Measurements from ENCODE around the gene RYR1. TPM values are rescaled to one million over a fixed set of nuclear protein-coding genes. Genes with fewer than 3 reads are reported as not detected.

RYR1 gene
- total RNA-seq, 1 donor from 2014 or later: 0.12 TPM

- DNase-seq (ENCODE audit: low read depth): no peak
- no peak for TF ChIP-seq CTCF (conservative IDR thresholded peaks at IDR 0.05; ENCODE audit: low read depth, low read length)
Observed at GRCh38 chr19:38528213-38528755, 94.8 kb downstream of the RYR1 start.

GRCh38 chr19:38528931-38529330 lies 95.4 kb downstream of the RYR1 start:
- no peak overlapping the region for H3K4me3 ChIP-seq (ENCODE audit: low read depth, low read length)
- no peak for DNase-seq (ENCODE audit: low read depth)
- no peak for TF ChIP-seq CTCF (conservative IDR thresholded peaks at IDR 0.05; ENCODE audit: low read depth, low read length)

More at GRCh38 chr19:38528213-38528755, 94.8 kb downstream of the RYR1 start:
- no peak overlapping the region for H3K4me3 ChIP-seq (ENCODE audit: low read depth, low read length)

DNA sequence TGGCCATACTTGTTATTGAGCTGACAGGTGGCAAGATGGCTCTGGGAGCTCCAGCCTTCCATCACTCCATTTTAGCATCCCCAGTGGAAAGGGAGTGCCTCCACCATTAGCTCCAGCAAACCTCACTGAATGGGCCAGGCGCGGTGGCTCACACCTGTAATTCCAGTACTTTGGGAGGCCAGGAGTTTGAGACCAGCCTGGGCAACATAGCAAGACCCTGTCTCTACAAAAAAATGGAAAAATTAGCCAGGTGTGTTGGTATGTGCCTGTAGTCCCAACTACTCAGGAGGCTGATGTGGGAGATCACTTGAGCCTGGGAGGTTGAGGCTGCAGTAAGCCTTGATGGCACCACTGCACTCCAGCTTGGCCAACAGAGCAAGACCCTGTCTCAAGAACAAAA lies 98.0 kb downstream of the RYR1 start:
- no peak for TF ChIP-seq CTCF (conservative IDR thresholded peaks at IDR 0.05; ENCODE audit: low read depth, low read length)

DNA sequence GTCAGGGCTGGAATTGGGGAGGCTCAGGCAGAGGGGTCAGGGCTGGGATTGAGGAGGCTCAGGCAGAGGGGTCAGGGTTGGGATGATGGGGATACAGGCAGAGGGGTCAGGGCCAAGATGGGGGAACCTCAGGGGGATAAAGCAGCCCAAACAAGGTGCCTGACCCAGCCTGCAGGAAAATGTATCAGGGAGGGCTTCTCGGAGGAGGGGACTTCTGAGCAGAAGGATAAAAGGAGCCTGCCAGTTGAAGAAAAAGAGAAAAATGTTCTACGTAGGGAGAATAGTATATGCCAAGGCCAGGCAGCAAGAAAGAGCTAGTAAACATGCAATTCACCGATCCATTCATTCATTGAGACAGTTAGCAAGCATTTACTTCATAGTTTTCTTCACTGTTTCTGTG lies 99.4 kb downstream of the RYR1 start:
- H3K4me3 ChIP-seq (ENCODE audit: low read depth, low read length): no peak overlapping the region
- TF ChIP-seq CTCF (conservative IDR thresholded peaks at IDR 0.05; ENCODE audit: low read depth, low read length): no peak

More for the DNA sequence above, 98.0 kb downstream of the RYR1 start:
- no peak for DNase-seq (ENCODE audit: low read depth)
- no peak overlapping the region for H3K4me3 ChIP-seq (ENCODE audit: low read depth, low read length)

GRCh38 chr19:38534574-38534973 lies 101.1 kb downstream of the RYR1 start:
- no peak for TF ChIP-seq CTCF (conservative IDR thresholded peaks at IDR 0.05; ENCODE audit: low read depth, low read length)
- no peak for DNase-seq (ENCODE audit: low read depth)
- no peak overlapping the region for H3K4me3 ChIP-seq (ENCODE audit: low read depth, low read length)

More for the DNA sequence above, 99.4 kb downstream of the RYR1 start:
- DNase-seq (ENCODE audit: low read depth): no peak

- TF ChIP-seq CTCF (conservative IDR thresholded peaks at IDR 0.05; ENCODE audit: low read depth, low read length): no peak
- no peak overlapping the region for H3K4me3 ChIP-seq (ENCODE audit: low read depth, low read length)
- no peak for DNase-seq (ENCODE audit: low read depth)
Observed at GRCh38 chr19:38535212-38535611, 101.7 kb downstream of the RYR1 start.

All from epithelial cell of proximal tubule (primary cell).